ENCODE measurements around the gene PRSS37. TPM values are rescaled to one million over a fixed set of nuclear protein-coding genes. Genes with fewer than 3 reads are reported as not detected.

The PRSS37 gene
- total and polyA plus RNA-seq, 2 donors (not counting 1 experiment from before 2014, with no cell fraction given), result not detected

DNA sequence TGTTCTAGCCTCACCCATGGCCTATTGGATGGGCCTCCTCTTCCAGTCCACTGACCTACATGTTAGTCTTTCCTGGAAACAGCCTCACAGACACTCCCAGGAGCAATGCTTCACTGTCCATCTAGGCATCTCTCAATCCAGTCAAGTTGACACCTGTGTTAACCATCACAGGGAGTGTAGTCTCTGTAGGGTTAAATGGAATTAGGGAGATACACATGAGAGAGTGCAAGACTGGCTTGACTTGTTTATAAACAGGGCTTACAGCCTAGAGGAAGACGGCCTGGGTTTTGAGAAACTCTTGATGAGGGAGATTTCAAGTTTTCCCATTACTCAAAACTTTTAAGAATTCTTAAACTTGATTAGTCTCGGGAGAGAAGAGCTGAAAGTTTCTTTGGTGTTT, 18.9 kb upstream of the PRSS37 start:
- no peak overlapping the region for H3K9ac ChIP-seq (ENCODE audit: low read length)
- no peak overlapping the region for H3K4me2 ChIP-seq (replicated peaks; ENCODE audit: low read depth, low read length, poor library complexity, severe bottlenecking)
- no peaks in the 10 kb centered on the region for H3K4me1 Mint-ChIP-seq
- no peaks in the 10 kb centered on the region for H4K20me1 ChIP-seq (ENCODE audit: control insufficient read depth, insufficient read depth, low read length, poor library complexity, severe bottlenecking)
- TF ChIP-seq CTCF (IDR thresholded peaks at IDR 0.05), result no peak
- TF ChIP-seq EZH2 (IDR thresholded peaks at IDR 0.05; ENCODE audit: borderline replicate concordance, insufficient read depth, low read depth, low read length, poor library complexity, severe bottlenecking), result no peak
- intact Hi-C loops (cut with micrococcal nuclease), result no loop called here
- no peak overlapping the region for H3K27ac ChIP-seq (ENCODE audit: low read length in 2 of 2)
- no CpG with 5 or more reads among the region's 2 CpGs for WGBS (ENCODE audit: insufficient coverage)
- ChIA-PET POLR2A (no interaction called here), CTCF (no interaction called here)
- no peaks in the 10 kb centered on the region for H3K36me3 ChIP-seq (replicated peaks in 1 of 2; ENCODE audit: control extremely low read depth in 1 of 2, control insufficient read depth in 1 of 2, extremely low read depth in 1 of 2, insufficient read depth in 2 of 2, low read length in 1 of 2)
- H3K79me2 ChIP-seq (ENCODE audit: control insufficient read depth, insufficient read depth, low read length), result no peaks in the 10 kb centered on the region
- H3K27ac Mint-ChIP-seq, result no peak overlapping the region
- ATAC-seq (ENCODE audit: low read depth) (no peak), DNase-seq (no peak)
- H3K9me3 ChIP-seq (ENCODE audit: control extremely low read depth in 1 of 3, control insufficient read depth in 2 of 3, insufficient read depth in 1 of 3, low read length in 2 of 3), result peaks cover 0 to 10% (median 4%) of the 10 kb centered on the region in 3 donors
- H3K9me3 Mint-ChIP-seq (ENCODE audit: insufficient read depth), result peaks cover 4% of the 10 kb centered on the region
- no peaks in the 10 kb centered on the region for H3K4me1 ChIP-seq (ENCODE audit: control insufficient read depth in 2 of 2, insufficient read depth in 2 of 2, low read length in 2 of 2)
- H3K27me3 ChIP-seq (replicated peaks in 1 of 4; ENCODE audit: control extremely low read depth in 1 of 4, control insufficient read depth in 3 of 4, insufficient read depth in 4 of 4, low read length in 3 of 4), result no peaks in the 10 kb centered on the region
- H3K4me3 ChIP-seq (ENCODE audit: control extremely low read depth in 1 of 5, extremely low read depth in 1 of 5, insufficient read depth in 1 of 5, low read depth in 2 of 5, low read length in 4 of 5), result no peak overlapping the region
- H3K4me3 Mint-ChIP-seq, result no peak overlapping the region
- no peak overlapping the region for H2AFZ ChIP-seq (ENCODE audit: insufficient read depth, low read depth, low read length, poor library complexity, severe bottlenecking)
- peaks cover 3% of the 10 kb centered on the region for H3K27me3 Mint-ChIP-seq

DNA sequence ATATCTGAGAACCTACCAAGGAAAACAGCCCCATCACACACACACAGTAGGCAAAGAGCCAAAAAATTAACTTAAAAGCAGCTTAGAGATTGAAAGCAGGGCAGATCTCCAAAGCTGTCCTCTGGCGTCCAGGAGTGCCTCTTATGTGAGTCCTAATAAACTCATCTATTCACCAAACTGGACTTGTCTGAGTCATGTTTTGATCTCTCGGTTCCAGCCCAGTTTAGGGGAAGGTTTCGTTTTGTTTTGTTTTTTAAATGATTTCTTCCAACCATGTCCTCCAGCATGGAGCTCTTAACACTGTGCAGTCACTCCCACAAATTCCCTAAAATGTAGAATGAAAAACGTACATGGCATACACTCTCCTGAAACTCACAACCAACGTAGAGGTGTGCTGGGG, 6.7 kb upstream of the PRSS37 start:
- Histone ChIP-seq H3K4me2 (replicated peaks; ENCODE audit: low read depth, low read length, poor library complexity, severe bottlenecking) (no peak overlapping the region), H3K9me3 (ENCODE audit: control extremely low read depth in 1 of 3, control insufficient read depth in 2 of 3, insufficient read depth in 1 of 3, low read length in 2 of 3) (peaks cover 0 to 7% (median 5%) of the 10 kb centered on the region in 3 donors), H3K9ac (ENCODE audit: low read length) (no peak overlapping the region), H3K36me3 (replicated peaks in 1 of 2; ENCODE audit: control extremely low read depth in 1 of 2, control insufficient read depth in 1 of 2, extremely low read depth in 1 of 2, insufficient read depth in 2 of 2, low read length in 1 of 2) (no peaks in the 10 kb centered on the region), H3K4me3 (ENCODE audit: control extremely low read depth in 1 of 5, extremely low read depth in 1 of 5, insufficient read depth in 1 of 5, low read depth in 2 of 5, low read length in 4 of 5) (no peak overlapping the region), H2AFZ (ENCODE audit: insufficient read depth, low read depth, low read length, poor library complexity, severe bottlenecking) (no peak overlapping the region), H4K20me1 (ENCODE audit: control insufficient read depth, insufficient read depth, low read length, poor library complexity, severe bottlenecking) (no peaks in the 10 kb centered on the region), H3K79me2 (ENCODE audit: control insufficient read depth, insufficient read depth, low read length) (no peaks in the 10 kb centered on the region), H3K4me1 (ENCODE audit: control insufficient read depth in 2 of 2, insufficient read depth in 2 of 2, low read length in 2 of 2) (no peaks in the 10 kb centered on the region), H3K27me3 (replicated peaks in 1 of 4; ENCODE audit: control extremely low read depth in 1 of 4, control insufficient read depth in 3 of 4, insufficient read depth in 4 of 4, low read length in 3 of 4) (peaks cover 0 to 2% (median 0%) of the 10 kb centered on the region in 4 experiments), H3K27ac (ENCODE audit: low read length in 2 of 2) (no peak overlapping the region)
- H3K27ac Mint-ChIP-seq, result no peak overlapping the region
- no peak for ATAC-seq (ENCODE audit: low read depth)
- no peaks in the 10 kb centered on the region for H3K4me1 Mint-ChIP-seq
- H3K4me3 Mint-ChIP-seq, result no peak overlapping the region
- H3K9me3 Mint-ChIP-seq (ENCODE audit: insufficient read depth), result peaks cover 12% of the 10 kb centered on the region
- intact Hi-C loops (cut with micrococcal nuclease), result no loop called here
- CTCF ChIA-PET, result no interaction called here
- no peak for DNase-seq
- H3K27me3 Mint-ChIP-seq, result no peaks in the 10 kb centered on the region
- TF ChIP-seq CTCF (IDR thresholded peaks at IDR 0.05), result no peak
- TF ChIP-seq EZH2 (IDR thresholded peaks at IDR 0.05; ENCODE audit: borderline replicate concordance, insufficient read depth, low read depth, low read length, poor library complexity, severe bottlenecking), result no peak
- WGBS (ENCODE audit: insufficient coverage), result 100% methylated on average over 2 of the region's 5 CpGs
- POLR2A ChIA-PET, result no interaction called here

All from B cell (primary cell).